Activated CD4-positive, alpha-beta T cell treated with anti-CD3 and anti-CD28 coated beads, Interleukin-2, amount 10 ng/mL, durations not matched to agents 24 days and 14 days (primary cell): ENCODE data around the gene HPF1. TPM values are rescaled to one million over a fixed set of nuclear protein-coding genes. Genes with fewer than 3 reads are reported as not detected.
"Not testable (repeated sequence)": the region's sequence is repeated elsewhere in the genome, so short reads cannot be mapped to it uniquely, and the experiment has no call there.

Experiments used
- DNase-seq: peaks from one replicate; pipeline ENCODE4 v3.0.0; 2022
- H3K27ac Mint-ChIP-seq: one replicate; pipeline ENCODE4 v1.8.0; 2022; ENCODE audit warnings: mild to moderate bottlenecking, mixed read lengths
- H3K27me3 Mint-ChIP-seq: one replicate; pipeline ENCODE4 v1.8.0; 2022; ENCODE audit warnings: mixed read lengths
- H3K36me3 Mint-ChIP-seq: one replicate; pipeline ENCODE4 v1.8.0; 2022; ENCODE audit warnings: low read depth, mild to moderate bottlenecking, mixed read lengths
- H3K4me1 Mint-ChIP-seq: one replicate; pipeline ENCODE4 v1.8.0; 2021; ENCODE audit warnings: mixed read lengths
- H3K4me3 Mint-ChIP-seq: one replicate; pipeline ENCODE4 v1.8.0; 2022; ENCODE audit warnings: mild to moderate bottlenecking, moderate library complexity, mixed read lengths
- H3K9me3 Mint-ChIP-seq: one replicate; pipeline ENCODE4 v1.8.0; 2021; ENCODE audit warnings: mixed read lengths
- intact Hi-C: fragments of 100-400 bp; cut with micrococcal nuclease; formaldehyde crosslinking; loops from one replicate; pipeline ENCODE4 v1.15.1; 2023
- total RNA-seq: library from RNA; stranded (reverse); gene quantifications from 2 replicates; pipeline ENCODE4 v1.2.3, GENCODE V29; 2022

The HPF1 gene
- 18.8 and 34.0 TPM in 2 replicates for total RNA-seq

- peaks cover 10% of the 10 kb centered on the region for H3K27me3 Mint-ChIP-seq
- H3K4me3 Mint-ChIP-seq: peak within 1 kb of the TSS; percentile 89
- H3K27ac Mint-ChIP-seq: peak within 1 kb of the TSS; percentile 36
- H3K4me1 Mint-ChIP-seq: peaks cover 20% of the 10 kb centered on the region
- DNase-seq: peak; percentile 98
- H3K9me3 Mint-ChIP-seq: no peaks in the 10 kb centered on the region
- intact Hi-C loops: loop anchor here (1.0 to 10.0 kb wide), 6 partner anchors 17 to 1443 kb away; partner anchors contain the start of genes CBR4, DDX60, MFAP3L and NEK1
- H3K36me3 Mint-ChIP-seq: peaks cover 7% of the 10 kb centered on the region
Measured at GRCh38 chr4:169757575-169758184, at the start of gene HPF1. Gene HPF1 (minus strand): TSS chr4:169757944. CDS start chr4:169757877, 67 bp downstream.

GRCh38 chr4:169806770-169807169 is 49.0 kb upstream of the HPF1 start:
- H3K9me3 Mint-ChIP-seq, DNase-seq, H3K4me3 Mint-ChIP-seq, H3K4me1 Mint-ChIP-seq, intact Hi-C loops, H3K36me3 Mint-ChIP-seq, H3K27ac Mint-ChIP-seq, H3K27me3 Mint-ChIP-seq: not testable (repeated sequence)

- intact Hi-C loops: no loop called here
- Mint-ChIP-seq H3K4me3 (no peak overlapping the region), H3K4me1 (no peaks in the 10 kb centered on the region), H3K27me3 (peaks cover 11% of the 10 kb centered on the region), H3K36me3 (no peaks in the 10 kb centered on the region), H3K27ac (no peak overlapping the region), H3K9me3 (no peaks in the 10 kb centered on the region)
- DNase-seq: no peak
Measured at GRCh38 chr4:169803413-169803812, 45.7 kb upstream of the HPF1 start.

GRCh38 chr4:169802873-169803272 is 45.1 kb upstream of the HPF1 start:
- DNase-seq: no peak
- Mint-ChIP-seq H3K27ac (no peak overlapping the region), H3K27me3 (peaks cover 11% of the 10 kb centered on the region), H3K36me3 (no peaks in the 10 kb centered on the region), H3K9me3 (no peaks in the 10 kb centered on the region), H3K4me3 (no peak overlapping the region), H3K4me1 (no peaks in the 10 kb centered on the region)
- intact Hi-C loops: no loop called here

- peaks cover 13% of the 10 kb centered on the region for H3K27me3 Mint-ChIP-seq
- no peaks in the 10 kb centered on the region for H3K4me1 Mint-ChIP-seq
- H3K36me3 Mint-ChIP-seq: no peaks in the 10 kb centered on the region
- H3K4me3 Mint-ChIP-seq: no peak overlapping the region
- H3K27ac Mint-ChIP-seq: no peak overlapping the region
- H3K9me3 Mint-ChIP-seq: no peaks in the 10 kb centered on the region
- intact Hi-C loops: no loop called here
- DNase-seq: no peak
Measured at GRCh38 chr4:169800541-169800940, 42.8 kb upstream of the HPF1 start.

- no peaks in the 10 kb centered on the region for H3K9me3 Mint-ChIP-seq
- H3K36me3 Mint-ChIP-seq: no peaks in the 10 kb centered on the region
- no peaks in the 10 kb centered on the region for H3K4me1 Mint-ChIP-seq
- no peak overlapping the region for H3K27ac Mint-ChIP-seq
- no peak overlapping the region for H3K4me3 Mint-ChIP-seq
- intact Hi-C loops: no loop called here
- peaks cover 13% of the 10 kb centered on the region for H3K27me3 Mint-ChIP-seq
- DNase-seq: no peak
Measured at GRCh38 chr4:169799260-169799659, 41.5 kb upstream of the HPF1 start.

DNA sequence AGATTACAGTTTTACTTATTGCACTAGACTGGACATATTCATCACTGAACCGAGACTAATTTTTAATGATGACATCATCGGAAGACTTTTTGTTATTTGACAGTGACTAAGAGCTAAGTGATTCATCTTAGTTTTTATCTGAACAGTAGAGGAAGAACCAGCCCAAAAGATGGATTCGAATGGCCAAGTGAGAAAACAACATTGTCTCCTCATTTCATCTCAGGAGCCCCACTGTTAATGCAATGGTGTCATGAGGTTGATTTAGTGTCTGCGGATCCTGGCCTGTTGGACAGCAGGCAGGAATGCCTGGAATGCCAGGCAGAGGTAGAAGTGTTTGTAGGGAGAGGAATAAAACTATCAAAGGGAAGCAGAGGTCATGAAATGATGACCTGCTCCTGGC is 37.8 kb upstream of the HPF1 start:
- intact Hi-C loops: no loop called here
- Mint-ChIP-seq H3K36me3 (no peaks in the 10 kb centered on the region), H3K4me3 (no peak overlapping the region), H3K27ac (no peak overlapping the region), H3K9me3 (no peaks in the 10 kb centered on the region), H3K27me3 (peaks cover 28% of the 10 kb centered on the region), H3K4me1 (peaks cover 9% of the 10 kb centered on the region)
- DNase-seq: no peak

DNA sequence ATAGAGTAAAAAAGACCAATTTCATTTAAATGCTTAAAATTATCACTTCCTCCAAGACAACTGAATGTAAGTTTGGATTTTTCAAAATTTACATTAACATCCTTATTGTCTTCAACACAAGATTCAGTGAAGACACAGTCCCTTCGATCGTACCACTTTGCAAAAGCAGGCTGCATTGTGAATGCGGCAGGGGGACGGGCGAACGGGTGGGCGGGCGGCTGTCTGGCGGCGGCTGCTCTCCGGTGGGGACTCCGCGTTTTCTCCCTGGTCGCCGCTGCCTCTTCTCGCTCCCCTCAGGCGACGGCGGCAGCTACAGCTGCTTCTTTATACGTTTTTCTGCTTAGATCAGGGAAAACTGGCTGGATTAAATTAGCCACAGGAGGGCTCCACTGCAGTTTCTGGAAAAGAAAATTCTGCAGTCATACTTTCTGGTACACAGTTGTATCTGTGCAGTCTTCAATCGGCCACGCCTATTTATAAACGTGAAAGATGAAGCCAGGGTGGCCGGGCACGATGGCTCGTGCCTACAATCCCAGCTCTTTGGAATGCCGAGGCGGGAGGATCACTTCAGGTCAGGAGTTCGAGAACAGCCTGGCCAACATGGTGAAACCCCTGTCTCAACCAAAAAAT is 33.9 kb upstream of the HPF1 start:
- Mint-ChIP-seq H3K27ac (no peak overlapping the region), H3K9me3 (no peaks in the 10 kb centered on the region), H3K4me3 (peak overlapping the region; percentile 51), H3K36me3 (no peaks in the 10 kb centered on the region), H3K27me3 (peaks cover 31% of the 10 kb centered on the region), H3K4me1 (peaks cover 9% of the 10 kb centered on the region)
- intact Hi-C loops: no loop called here
- DNase-seq: peak; percentile 60

GRCh38 chr4:169791062-169791461 is 33.3 kb upstream of the HPF1 start:
- Mint-ChIP-seq H3K9me3 (no peaks in the 10 kb centered on the region), H3K4me3 (peak overlapping the region; percentile 51), H3K27me3 (peaks cover 31% of the 10 kb centered on the region), H3K4me1 (peaks cover 9% of the 10 kb centered on the region), H3K36me3 (no peaks in the 10 kb centered on the region), H3K27ac (no peak overlapping the region)
- intact Hi-C loops: no loop called here
- DNase-seq: no peak

DNA sequence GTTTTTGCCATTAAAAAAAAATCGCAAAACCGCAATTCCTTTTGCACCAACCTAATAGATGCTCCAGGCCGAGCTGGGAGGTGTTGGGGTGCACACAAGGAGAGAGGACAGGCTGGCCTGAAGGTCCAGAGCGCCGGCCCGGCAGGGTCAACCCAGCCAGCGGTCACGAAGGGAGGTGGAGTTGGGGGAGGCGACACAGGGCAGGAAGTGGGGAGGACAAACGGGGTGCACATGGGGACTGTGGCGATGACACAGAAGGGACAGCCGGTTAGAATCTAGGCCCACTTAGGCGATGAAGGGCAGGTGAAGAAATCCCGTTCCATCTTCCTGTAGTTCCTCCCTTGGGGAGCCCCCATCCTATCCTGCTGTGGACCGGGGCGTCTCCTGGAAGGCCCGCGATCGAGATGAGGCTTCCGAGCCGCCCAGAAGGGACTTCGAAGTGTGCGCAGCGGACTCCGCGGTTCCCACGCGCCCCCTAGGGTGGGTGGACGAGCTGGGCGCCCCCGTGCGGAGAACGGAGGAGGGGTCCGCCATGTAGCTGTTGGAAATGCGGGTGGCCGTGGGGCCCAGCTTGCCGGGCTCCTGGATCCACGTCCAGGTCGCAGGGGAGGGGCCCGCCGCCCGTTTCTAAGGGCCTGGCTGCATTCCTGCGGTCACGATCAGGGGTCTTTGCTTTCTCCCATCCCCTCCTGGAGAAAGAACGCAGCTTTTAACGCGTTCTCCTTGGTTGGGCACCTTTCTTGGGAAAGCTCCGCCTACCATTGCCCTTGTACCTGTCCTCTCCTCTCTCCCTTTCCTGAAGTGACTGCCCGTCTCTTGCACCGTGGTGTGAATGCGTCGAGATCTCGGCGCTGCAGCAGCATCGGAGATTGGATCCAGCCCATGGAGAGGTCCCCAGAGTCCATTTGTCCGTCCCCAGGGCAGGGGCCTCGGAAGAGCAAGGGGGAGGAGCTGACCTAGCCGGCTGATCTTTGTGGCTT is 17.0 kb upstream of the HPF1 start:
- Mint-ChIP-seq H3K36me3 (no peaks in the 10 kb centered on the region), H3K27me3 (peaks cover 32% of the 10 kb centered on the region), H3K27ac (no peak overlapping the region), H3K4me3 (peak overlapping the region; percentile 52), H3K4me1 (peaks cover 2% of the 10 kb centered on the region), H3K9me3 (peaks cover 4% of the 10 kb centered on the region)
- intact Hi-C loops: no loop called here
- DNase-seq: peak; percentile 70

GRCh38 chr4:169773889-169774288 is 16.1 kb upstream of the HPF1 start:
- H3K9me3 Mint-ChIP-seq: peaks cover 4% of the 10 kb centered on the region
- H3K27me3 Mint-ChIP-seq: peaks cover 35% of the 10 kb centered on the region
- H3K27ac Mint-ChIP-seq: no peak overlapping the region
- no peak for DNase-seq
- intact Hi-C loops: no loop called here
- H3K36me3 Mint-ChIP-seq: no peaks in the 10 kb centered on the region
- H3K4me1 Mint-ChIP-seq: peaks cover 2% of the 10 kb centered on the region
- H3K4me3 Mint-ChIP-seq: no peak overlapping the region

DNA sequence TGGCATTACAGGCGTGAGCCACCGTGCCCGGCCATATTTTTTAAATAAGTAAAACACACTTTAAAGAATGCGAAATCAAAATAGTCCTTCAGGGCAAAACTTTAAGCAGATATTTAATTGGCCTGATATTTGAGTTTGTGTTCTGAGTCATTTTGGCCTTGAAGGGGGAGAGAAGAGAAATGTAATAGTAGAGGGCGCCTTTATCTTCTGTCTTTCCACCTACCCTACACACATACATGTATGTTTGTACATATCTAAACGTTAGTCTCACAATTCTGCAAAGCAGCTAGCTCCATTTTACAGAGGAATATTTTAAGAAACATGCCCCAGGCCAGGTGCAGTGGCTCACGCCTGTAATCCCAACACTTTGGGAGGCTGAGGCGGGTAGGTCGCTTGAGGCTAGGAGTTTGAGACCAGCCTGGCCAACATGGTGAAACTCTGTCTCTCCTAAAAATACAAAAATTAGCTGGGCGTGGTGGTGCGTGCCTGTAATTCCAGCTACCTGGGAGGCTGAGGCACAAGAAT is 13.9 kb upstream of the HPF1 start:
- H3K4me3 Mint-ChIP-seq, H3K36me3 Mint-ChIP-seq, H3K9me3 Mint-ChIP-seq, H3K4me1 Mint-ChIP-seq, H3K27ac Mint-ChIP-seq, intact Hi-C loops: not testable (repeated sequence)
- DNase-seq: peak; percentile 29
- H3K27me3 Mint-ChIP-seq: peaks cover 36% of the 10 kb centered on the region

DNA sequence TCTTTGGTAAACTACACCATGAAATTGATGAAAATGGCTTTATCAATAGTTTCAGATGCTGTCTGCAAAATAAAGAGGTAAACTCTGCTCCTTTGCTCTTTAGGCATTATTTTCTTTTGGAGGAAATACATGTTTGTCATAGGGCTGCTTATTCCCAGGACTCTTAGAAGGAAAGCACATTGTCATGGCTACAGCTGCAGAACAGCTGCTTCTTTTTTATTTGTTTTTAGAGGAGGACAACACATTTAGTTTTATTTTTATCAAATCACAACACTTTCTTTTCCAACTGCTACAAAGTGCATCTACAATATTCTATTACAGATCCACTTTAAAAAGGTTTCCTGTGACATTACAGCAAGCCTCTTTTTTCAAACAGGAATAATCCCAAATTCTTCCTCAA is 12.7 kb upstream of the HPF1 start:
- peak overlapping the region; percentile 34 for H3K27ac Mint-ChIP-seq
- peaks cover 27% of the 10 kb centered on the region for H3K27me3 Mint-ChIP-seq
- peaks cover 2% of the 10 kb centered on the region for H3K4me1 Mint-ChIP-seq

GRCh38 chr4:169768385-169768784 is 10.6 kb upstream of the HPF1 start:
- intact Hi-C loops: no loop called here
- DNase-seq: peak; percentile 21
- H3K27ac Mint-ChIP-seq: no peak overlapping the region
- H3K9me3 Mint-ChIP-seq: no peaks in the 10 kb centered on the region
- no peaks in the 10 kb centered on the region for H3K4me1 Mint-ChIP-seq
- no peaks in the 10 kb centered on the region for H3K36me3 Mint-ChIP-seq
- H3K4me3 Mint-ChIP-seq: no peak overlapping the region
- H3K27me3 Mint-ChIP-seq: peaks cover 16% of the 10 kb centered on the region

More for the DNA sequence above, 12.7 kb upstream of the HPF1 start:
- intact Hi-C loops: no loop called here
- Mint-ChIP-seq H3K36me3 (no peaks in the 10 kb centered on the region), H3K9me3 (no peaks in the 10 kb centered on the region), H3K4me3 (no peak overlapping the region)
- no peak for DNase-seq
